Parathyroid adenoma (tissue), 2 donors: ENCODE measurements around the gene ZNF57.
"Not testable (repeated sequence)": the region's sequence is repeated elsewhere in the genome, so short reads cannot be mapped to it uniquely, and the experiment has no call there.

Experiments
- H2AFZ ChIP-seq: fragments of 300-600 bp; sonication (generic); one replicate; pipeline ENCODE4 v1.7.0; 2017; ENCODE audit warnings: antibody characterized with exemption, mild to moderate bottlenecking
- H3K27ac ChIP-seq: fragments of 300-600 bp; sonication (generic); one replicate; pipeline ENCODE4 v1.7.0; 2017
- H3K27me3 ChIP-seq: fragments of 300-600 bp; sonication (generic); one replicate; pipeline ENCODE4 v1.7.0; 2017; ENCODE audit warnings: low read length; ENCODE audit not compliant: control insufficient read depth, insufficient read depth
- H3K36me3 ChIP-seq: fragments of 300-600 bp; sonication (generic); one replicate; pipeline ENCODE4 v1.7.0; 2017; ENCODE audit warnings: low read length; ENCODE audit not compliant: control insufficient read depth, insufficient read depth
- H3K4me1 ChIP-seq: fragments of 300-600 bp; sonication (generic); one replicate; pipeline ENCODE4 v1.7.0; 2017; ENCODE audit warnings: control low read depth
- H3K4me2 ChIP-seq: fragments of 300-600 bp; sonication (generic); one replicate; pipeline ENCODE4 v1.7.0; 2017; ENCODE audit warnings: low read length
- H3K4me3 ChIP-seq: fragments of 300-600 bp; sonication (generic); one replicate; pipeline ENCODE4 v1.7.0; 2017; ENCODE audit warnings: low read depth, low read length
- H3K79me2 ChIP-seq: fragments of 300-600 bp; sonication (generic); one replicate; pipeline ENCODE4 v1.7.0; 2017; ENCODE audit warnings: control low read depth
- H3K9ac ChIP-seq: fragments of 300-600 bp; sonication (generic); one replicate; pipeline ENCODE4 v1.7.0; 2017; ENCODE audit warnings: mild to moderate bottlenecking
- H3K9me3 ChIP-seq: fragments of 300-600 bp; sonication (generic); one replicate; pipeline ENCODE4 v1.7.0; 2017; ENCODE audit warnings: low read length; ENCODE audit not compliant: control insufficient read depth
- TF ChIP-seq, protein P1 (sequence below): fragments of 300-600 bp; sonication (generic); IDR thresholded peaks from one replicate; pipeline ENCODE4 v1.7.0; 2017; ENCODE audit warnings: antibody characterized with exemption, mild to moderate bottlenecking
- donor health status: primary hyperparathyroidism.

The ZNF57 gene

DNA sequence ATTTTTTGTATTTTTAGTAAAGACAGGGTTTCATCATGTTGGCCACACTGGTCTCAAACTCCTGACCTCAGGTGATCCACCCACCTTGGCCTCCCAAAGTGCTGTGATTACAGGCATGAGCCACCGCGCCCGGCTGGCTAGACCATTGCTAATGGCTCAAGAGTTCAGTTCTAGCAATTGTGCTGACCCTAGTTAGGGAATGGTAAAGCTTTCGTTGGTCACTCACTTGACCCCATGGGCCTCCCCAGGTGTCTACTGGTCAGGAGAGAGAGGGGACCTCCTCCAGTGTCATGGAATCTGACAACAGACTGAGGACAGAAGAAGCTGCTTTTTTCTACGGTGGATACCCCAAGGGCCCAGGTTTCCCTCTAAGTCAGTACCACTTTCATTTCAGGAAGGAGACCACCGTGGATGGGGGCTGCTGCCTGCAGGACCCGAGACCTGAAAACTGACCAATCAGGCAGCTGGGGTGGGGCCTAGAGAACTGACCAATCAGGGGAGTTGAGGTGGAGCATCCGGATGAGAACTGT, 34.2 kb upstream of the ZNF57 start:
- H3K9ac ChIP-seq, result no peak overlapping the region

DNA sequence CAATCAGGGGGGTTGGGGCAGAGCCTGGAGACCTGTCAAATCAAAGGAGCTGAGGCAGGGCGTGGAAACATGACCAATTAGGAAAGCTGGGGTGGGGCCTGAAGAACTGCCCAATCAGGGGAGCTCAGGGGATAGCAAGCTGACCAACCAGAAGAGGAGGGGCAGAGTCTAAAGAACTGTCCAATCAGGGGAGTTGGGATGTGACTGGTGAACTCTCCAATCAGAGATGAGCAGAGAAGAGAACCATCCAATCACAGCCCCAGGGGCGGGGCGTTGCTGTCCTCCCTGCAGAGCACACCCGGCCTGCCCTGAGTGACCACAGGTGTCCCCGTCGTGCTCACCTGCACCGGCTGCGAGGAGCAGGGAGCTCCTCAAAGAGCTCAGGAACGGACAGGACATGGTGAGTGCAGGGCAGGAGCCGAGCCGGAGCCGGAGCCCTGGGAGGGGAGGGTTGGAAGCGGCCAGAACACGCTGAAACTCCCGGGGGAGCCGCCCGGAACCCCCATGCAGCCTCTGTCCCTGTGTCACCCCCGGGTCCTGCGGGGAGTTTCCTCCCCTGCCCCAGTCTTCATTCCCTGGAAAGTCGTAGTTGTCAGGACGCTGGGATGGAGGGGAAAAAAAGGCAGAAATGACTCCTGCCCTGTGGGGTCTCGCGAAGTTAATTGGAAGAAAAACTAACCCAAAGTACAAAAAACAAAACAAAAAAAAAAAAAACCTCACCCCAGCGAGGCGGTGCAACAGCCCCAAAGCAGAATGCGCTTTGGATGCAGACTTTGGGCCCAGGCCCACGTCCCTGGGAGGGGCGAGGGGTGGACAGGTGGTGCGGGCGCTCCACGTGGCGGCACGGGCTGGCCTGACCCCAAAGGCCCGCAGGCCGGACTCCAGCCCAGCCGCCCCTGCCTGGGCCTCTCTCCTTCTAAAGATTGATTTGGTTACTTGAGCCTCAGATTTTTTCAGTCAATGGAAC, 33.4 kb upstream of the ZNF57 start, which contains the start of gene ZNF556:
ZNF556 (plus strand) TSS at position 311 of the 967 bp plus-strand sequence; CDS start at position 398, 87 bp downstream.
- no peak within 1 kb of the TSS for H3K4me3 ChIP-seq
- no peaks in the 10 kb centered on the region for H3K4me1 ChIP-seq
- no peak within 1 kb of the TSS for H2AFZ ChIP-seq
- H3K9me3 ChIP-seq, result no peaks in the 10 kb centered on the region
- no peak within 1 kb of the TSS for H3K4me2 ChIP-seq
- no peak within 1 kb of the TSS for H3K27ac ChIP-seq
- H3K79me2 ChIP-seq, result no peaks in the 10 kb centered on the region
- H3K36me3 ChIP-seq, result no peaks in the 10 kb centered on the region
- H3K9ac ChIP-seq, result no peak within 1 kb of the TSS
- no peaks in the 10 kb centered on the region for H3K27me3 ChIP-seq
- TF ChIP-seq, protein P1, sequence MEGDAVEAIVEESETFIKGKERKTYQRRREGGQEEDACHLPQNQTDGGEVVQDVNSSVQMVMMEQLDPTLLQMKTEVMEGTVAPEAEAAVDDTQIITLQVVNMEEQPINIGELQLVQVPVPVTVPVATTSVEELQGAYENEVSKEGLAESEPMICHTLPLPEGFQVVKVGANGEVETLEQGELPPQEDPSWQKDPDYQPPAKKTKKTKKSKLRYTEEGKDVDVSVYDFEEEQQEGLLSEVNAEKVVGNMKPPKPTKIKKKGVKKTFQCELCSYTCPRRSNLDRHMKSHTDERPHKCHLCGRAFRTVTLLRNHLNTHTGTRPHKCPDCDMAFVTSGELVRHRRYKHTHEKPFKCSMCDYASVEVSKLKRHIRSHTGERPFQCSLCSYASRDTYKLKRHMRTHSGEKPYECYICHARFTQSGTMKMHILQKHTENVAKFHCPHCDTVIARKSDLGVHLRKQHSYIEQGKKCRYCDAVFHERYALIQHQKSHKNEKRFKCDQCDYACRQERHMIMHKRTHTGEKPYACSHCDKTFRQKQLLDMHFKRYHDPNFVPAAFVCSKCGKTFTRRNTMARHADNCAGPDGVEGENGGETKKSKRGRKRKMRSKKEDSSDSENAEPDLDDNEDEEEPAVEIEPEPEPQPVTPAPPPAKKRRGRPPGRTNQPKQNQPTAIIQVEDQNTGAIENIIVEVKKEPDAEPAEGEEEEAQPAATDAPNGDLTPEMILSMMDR, result no peak

More for the DNA sequence above, 34.2 kb upstream of the ZNF57 start:
- Histone ChIP-seq H3K4me1 (no peaks in the 10 kb centered on the region), H3K79me2 (no peaks in the 10 kb centered on the region), H2AFZ (no peak overlapping the region), H3K4me2 (no peak overlapping the region), H3K27me3 (no peaks in the 10 kb centered on the region), H3K9me3 (no peaks in the 10 kb centered on the region), H3K36me3 (no peaks in the 10 kb centered on the region), H3K27ac (no peak overlapping the region), H3K4me3 (no peak overlapping the region)
- TF ChIP-seq, protein P1, result no peak

DNA sequence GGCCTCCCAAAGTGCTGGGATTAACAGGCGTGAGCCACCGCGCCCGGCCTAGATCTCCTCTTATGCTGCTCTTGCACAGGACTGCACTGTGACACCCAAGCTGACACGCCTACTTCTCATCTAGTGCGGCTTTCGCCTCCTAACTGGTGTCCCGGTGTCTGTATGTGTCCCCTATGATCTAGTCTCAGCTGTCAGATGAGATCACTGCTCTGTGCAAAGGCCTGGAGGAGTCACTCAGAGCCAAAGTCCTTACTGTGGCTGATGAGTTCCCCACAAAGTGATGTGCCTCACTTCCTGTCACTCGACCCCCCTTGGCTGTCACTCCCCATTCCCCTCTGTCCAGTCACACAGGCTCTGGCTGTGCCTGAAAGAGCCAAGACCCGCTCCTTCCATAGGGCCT, 31.1 kb upstream of the ZNF57 start:
- Histone ChIP-seq H3K36me3 (no peaks in the 10 kb centered on the region), H3K9ac (no peak overlapping the region), H3K4me3 (no peak overlapping the region), H3K4me2 (no peak overlapping the region), H3K4me1 (no peaks in the 10 kb centered on the region), H3K27ac (no peak overlapping the region), H3K79me2 (no peaks in the 10 kb centered on the region), H3K27me3 (no peaks in the 10 kb centered on the region), H3K9me3 (no peaks in the 10 kb centered on the region), H2AFZ (no peak overlapping the region)
- TF ChIP-seq, protein P1, result no peak

DNA sequence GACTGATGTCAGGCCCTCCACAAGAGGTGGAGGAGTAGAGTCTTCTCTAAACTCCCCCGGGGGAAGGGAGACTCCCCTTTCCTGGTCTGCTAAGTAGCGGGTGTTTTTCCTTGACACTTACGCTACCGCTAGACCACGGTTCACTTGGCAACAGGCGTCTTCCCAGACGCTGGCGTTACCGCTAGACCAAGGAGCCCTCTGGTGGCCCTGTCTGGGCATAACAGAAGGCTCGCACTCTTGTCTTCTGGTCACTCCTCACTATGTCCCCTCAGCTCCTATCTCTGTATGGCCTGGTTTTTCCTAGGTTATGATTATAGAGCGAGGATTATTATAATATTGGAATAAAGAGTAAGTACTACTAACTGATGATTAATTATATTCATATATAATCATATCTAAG, 28.6 kb upstream of the ZNF57 start:
- not testable (repeated sequence) for H3K4me1 ChIP-seq, H3K27me3 ChIP-seq, H3K9me3 ChIP-seq, H3K27ac ChIP-seq, H3K4me2 ChIP-seq, H3K9ac ChIP-seq, H3K79me2 ChIP-seq, H2AFZ ChIP-seq, H3K36me3 ChIP-seq, H3K4me3 ChIP-seq
- TF ChIP-seq, protein P1, result peak; percentile 10
